Skin of body (tissue), 2 donors: ENCODE data around the gene TAF12. TPM values are rescaled to one million over a fixed set of nuclear protein-coding genes. Genes with fewer than 3 reads are reported as not detected.
A peak's percentile ranks its signal among the peaks of the same experiment; 100 is the strongest.
"Not testable (repeated sequence)": the region's sequence is repeated elsewhere in the genome, so short reads cannot be mapped to it uniquely, and the experiment has no call there.

ENCODE experiments used
- DNase-seq: peaks from one replicate; lab custom pipeline; 2025; lab: John Stamatoyannopoulos, UW
- total RNA-seq: library from RNA; depleted of rRNA; stranded (reverse); fragments of >200 nt; gene quantifications from one replicate; pipeline ENCODE4 v1.2.3, GENCODE V29; 2014

TAF12 gene, protein sequence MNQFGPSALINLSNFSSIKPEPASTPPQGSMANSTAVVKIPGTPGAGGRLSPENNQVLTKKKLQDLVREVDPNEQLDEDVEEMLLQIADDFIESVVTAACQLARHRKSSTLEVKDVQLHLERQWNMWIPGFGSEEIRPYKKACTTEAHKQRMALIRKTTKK
- 26.2 TPM for total RNA-seq

DNA sequence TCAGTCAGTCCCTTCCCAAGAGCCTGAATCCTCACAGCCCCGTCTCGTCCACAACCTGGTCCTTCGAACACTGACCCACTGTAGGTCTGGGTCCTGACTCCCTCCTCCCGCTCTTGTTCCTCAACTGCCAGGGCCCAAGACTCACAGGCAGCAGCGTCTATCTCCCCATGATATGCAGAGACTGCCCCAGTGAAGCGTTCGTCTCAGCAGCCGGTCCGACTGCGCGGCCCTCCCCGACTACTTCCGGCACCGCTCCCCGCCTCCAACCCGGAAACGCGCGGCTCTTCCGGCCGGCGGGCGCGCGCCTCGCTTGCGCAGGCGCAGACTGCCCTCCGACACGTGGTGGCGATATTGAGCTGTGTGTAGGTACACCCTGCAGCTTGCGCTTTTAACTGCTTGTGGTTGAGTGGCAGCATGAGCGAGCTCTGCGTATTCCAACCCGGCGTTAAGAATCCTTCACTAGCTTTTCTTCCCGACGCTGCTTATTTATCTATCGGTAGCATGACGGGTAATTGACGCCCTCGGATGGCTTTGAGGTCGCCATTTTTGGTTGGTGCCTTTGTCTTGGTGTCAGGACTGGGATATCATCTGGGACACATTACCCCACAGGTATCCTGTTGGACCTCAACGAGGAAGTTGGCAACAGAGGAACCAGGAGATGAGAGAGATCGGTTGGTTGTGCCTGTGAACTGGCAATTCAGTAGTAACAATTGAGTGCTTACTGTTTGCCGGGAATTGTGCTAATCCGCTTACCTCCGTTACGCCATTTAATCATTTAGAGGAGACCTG is at the start of gene TAF12:
Gene TAF12 (minus strand): TSS at position 221 of the 789 bp plus-strand sequence. CDS start 20,986 bp downstream, outside the sequence.
- peak; percentile 96 for DNase-seq

- DNase-seq = not testable (repeated sequence)
Observed at GRCh38 chr1:28691627-28692026, 48.8 kb upstream of the TAF12 start.

- DNase-seq = no peak
Observed at GRCh38 chr1:28684937-28685336, 42.1 kb upstream of the TAF12 start.

DNA sequence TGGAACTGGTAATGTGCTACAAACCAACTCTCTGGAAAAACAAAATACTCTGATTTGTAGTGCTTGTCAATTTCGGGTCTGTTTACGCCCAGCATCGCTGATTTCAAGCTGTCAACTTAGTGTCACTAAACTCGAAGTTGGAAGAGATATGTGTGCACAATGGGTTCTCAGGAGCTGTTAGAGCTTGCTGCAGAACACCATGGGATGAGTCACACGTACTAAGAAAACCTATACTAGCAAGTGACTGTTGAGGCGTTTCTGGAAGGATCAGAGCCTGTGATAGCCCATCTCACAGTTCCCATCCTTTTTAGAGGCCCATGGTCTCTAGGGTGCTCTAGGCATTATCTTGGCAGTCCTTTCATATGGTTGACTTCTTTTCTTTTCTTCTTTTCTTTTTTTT is 40.0 kb upstream of the TAF12 start:
- no peak for DNase-seq

- DNase-seq = no peak
Observed at GRCh38 chr1:28680151-28680550, 37.3 kb upstream of the TAF12 start.

DNA sequence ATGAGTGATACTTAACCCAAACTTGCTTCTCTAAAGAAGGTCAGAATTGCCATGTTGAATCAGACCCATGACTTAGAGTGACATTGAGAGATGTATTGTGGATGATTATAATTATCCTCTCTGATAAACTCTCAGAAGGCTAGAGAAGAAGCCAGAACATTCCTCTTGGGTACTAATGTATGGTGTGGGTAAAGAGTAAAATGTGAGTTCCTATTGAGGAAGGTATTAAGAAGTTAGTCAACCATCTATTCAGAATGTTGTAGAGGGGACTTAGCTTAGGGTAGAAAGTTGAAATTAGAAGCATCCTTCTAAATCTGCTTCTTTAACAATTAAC is 33.0 kb upstream of the TAF12 start:
- DNase-seq = no peak

DNA sequence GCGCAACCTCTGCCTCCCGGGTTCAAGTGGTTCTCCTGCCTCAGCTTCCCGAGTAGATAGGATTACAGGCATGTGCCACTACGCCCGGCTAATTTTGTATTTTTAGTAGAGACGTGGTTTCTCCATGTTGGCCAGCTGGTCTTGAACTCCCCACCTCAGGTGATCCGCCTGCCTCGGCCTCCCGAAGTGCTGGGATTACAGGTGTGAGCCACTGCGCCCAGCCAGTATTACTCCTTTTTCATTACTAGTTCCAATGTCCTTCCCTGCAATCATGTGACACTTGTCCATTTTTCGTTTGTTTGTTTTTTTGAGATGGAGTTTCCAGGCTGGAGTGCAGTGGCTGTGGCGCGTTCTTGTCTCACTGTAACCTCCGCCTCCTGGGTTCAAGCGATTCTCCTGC is 30.1 kb upstream of the TAF12 start:
- DNase-seq = not testable (repeated sequence)

GRCh38 chr1:28671254-28671780 is 28.4 kb upstream of the TAF12 start:
- DNase-seq = no peak

DNA sequence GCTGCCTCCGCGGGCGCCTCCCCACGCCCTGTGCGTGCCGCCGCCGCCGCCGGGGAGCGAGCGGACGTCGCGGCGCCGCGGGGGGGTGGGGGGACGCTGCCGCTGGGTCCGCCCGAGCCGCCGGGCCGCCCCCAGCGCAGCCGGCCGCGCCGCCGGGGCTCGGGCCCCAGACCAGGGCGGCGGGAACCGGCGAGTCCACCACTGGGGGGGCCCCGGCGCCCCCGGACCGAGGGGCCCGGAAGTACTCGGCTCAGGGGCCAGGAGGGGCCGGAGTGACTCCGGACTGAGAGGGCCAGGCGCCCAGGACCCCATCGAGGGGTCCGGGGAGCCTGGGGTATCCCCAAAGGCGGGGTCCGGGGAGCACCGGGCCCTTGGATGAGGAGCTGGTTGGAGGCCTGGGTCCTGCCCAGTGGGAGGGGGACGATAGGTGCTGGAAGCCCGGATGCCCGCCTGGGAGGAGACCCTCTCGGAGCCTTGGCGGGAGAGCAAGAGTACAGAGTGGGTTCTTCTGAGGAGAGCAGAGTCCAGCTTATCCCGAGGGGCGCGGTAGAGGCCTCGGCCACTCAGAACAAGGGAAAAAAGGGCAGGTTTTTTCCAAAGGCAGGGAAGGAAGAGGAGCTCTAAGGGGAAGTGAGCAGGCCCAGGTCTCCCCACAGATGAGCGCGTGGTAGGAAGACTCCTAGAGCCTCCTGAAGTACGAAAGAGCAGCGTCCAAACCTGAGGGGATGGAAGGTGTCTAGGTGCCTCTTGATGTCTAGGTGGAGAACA is 26.3 kb upstream of the TAF12 start:
- peak; percentile 50 for DNase-seq

DNA sequence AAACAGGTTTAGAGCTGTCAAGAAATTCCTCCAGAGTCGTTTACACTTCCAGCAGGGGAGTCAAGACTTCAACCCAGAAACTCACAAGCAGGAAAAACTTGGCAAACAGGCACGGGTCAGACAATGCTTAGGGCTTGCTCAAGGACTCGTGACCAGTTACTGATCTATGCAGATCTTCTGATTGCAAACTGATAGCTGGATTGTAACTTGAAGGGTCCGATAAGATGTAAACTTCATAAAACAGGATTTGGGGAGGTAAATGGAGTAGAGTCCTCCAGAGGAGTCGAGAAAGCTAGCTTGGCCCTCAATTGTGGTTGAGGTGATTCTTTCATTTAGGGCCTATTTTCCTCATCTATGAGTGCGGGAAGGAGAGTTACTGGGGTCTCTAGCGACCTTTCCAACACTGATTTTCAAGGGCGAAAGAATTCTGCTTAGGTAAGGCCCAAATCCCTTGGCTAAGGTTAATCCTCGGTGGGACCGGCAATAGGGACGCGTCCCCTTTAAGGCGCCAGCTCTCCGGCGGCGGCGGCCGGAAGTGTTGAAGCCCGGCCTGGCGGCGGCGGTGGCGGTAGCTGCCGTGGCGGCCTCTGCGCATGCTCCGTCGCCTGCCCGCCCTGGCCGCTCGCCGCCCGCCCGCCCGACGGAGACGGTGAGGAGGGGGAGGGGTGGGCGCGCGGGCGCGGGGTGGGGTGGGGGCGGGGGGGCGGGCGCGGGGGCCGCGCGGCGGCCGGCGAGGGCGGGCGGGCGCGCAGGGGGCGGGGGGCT is 25.5 kb upstream of the TAF12 start, which contains the start of gene GMEB1:
Gene GMEB1 (plus strand): TSS at position 594 of the 765 bp plus-strand sequence. CDS start 14,829 bp downstream, outside the sequence.
- peak; percentile 78 for DNase-seq

- DNase-seq = no peak
Observed at GRCh38 chr1:28666806-28667205, 23.9 kb upstream of the TAF12 start.

DNA sequence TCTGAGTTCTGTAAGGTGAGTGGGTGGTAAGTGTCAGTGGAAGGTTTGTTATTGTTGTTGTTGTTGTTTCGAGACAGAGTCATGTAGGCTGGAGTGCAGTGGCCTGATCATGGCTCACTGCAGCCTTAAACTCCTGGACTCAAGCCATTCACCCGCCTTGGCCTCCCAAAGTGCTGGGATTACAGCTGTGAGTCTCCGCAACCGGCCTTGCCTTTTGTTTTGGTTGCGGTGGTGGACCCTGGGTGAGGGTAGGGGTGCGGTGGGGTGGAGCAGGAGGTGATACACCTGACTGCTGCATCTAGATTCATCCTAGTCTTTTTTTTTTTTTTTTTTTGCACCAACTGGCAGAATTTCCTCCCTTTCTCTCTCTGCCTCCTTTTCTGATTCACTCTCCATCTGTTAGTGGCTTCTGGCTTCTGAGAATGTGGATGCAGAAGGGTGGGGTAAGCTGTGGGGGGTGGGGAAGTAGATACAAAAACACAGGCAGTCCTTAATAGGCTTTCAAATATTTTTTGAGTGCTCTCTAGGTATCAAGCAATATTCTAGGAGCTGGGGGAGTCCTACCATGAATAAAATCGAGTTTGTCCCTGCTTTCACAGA is 21.1 kb upstream of the TAF12 start:
- DNase-seq = no peak

- DNase-seq = no peak
Observed at GRCh38 chr1:28656335-28656734, 13.5 kb upstream of the TAF12 start.

- not testable (repeated sequence) for DNase-seq
Observed at GRCh38 chr1:28655448-28656311, 12.8 kb upstream of the TAF12 start.

- not testable (repeated sequence) for DNase-seq
Observed at GRCh38 chr1:28653870-28654269, 11.0 kb upstream of the TAF12 start.

- not testable (repeated sequence) for DNase-seq
Observed at GRCh38 chr1:28653063-28653462, 10.2 kb upstream of the TAF12 start.

DNA sequence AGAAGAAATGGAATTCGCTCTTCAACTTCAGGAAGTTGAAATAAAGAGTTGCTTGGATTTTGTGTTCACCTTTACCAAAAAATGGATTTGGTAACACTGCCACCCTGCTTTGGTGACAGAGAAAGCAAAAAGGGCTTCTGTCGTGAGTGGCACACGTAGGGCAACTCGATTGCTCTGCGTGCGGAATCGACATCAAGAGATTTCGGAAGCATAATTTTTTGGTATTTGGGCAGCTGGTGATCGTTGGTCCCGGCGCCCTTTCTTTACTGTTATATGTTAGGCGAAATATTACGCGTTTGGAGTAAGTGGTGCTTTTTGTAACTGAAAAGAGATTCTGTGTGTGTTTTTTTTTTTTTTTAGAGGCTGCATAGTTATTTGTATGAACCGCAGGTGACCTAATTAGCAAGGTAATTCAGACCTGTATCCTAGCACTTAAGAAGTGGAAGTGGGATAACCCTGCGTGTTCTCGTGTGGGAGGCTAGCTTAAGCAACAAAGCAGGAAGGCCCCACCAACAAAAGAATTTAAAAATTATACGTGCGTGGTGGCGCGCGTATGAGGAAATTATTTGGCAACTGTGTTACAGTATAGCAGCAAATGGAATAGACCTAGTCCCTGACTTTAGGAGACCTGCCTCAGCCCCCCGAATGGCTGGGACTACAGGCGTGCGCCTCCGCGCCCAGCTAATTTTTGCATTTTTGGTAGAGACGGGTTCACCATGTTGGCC is 5.8 kb upstream of the TAF12 start, which contains the start of gene RNU11:
Gene RNU11 (plus strand): TSS at position 127 of the 725 bp plus-strand sequence.
- peak; percentile 99 for DNase-seq

- peak; percentile 99 for DNase-seq
Observed at GRCh38 chr1:28648008-28648473, 5.2 kb upstream of the TAF12 start.

GRCh38 chr1:28646040-28646439 is 3.2 kb upstream of the TAF12 start:
- no peak for DNase-seq
